Mesenchymal stem cell (in vitro differentiated cells and primary cell): ENCODE measurements around the gene CHCHD3.
A peak's percentile ranks its signal among the peaks of the same experiment; 100 is the strongest.

Source experiments
- DNase-seq: peaks from one replicate; pipeline ENCODE4 v3.0.0-alpha.2; 2013
- H2AFZ ChIP-seq: one replicate; pipeline ENCODE4 v1.6.1; 2013; ENCODE audit warnings: low read depth, mild to moderate bottlenecking, control low read depth, inconsistent platforms, low read length, moderate library complexity
- H2AK5ac ChIP-seq: 2 replicates; pipeline ENCODE4 v1.6.1; 2013; ENCODE audit warnings: low read length, moderate library complexity, mild to moderate bottlenecking, inconsistent platforms; ENCODE audit not compliant: severe bottlenecking
- H2BK120ac ChIP-seq: one replicate; pipeline ENCODE4 v1.6.1; 2013; ENCODE audit warnings: low read depth, mild to moderate bottlenecking, inconsistent platforms, low read length, moderate library complexity
- H2BK12ac ChIP-seq, 2 experiments: one replicate each; pipeline ENCODE4 v1.6.1; 2013; ENCODE audit warnings: inconsistent platforms in 2 of 2, low read length in 2 of 2, mild to moderate bottlenecking in 2 of 2, moderate library complexity in 2 of 2, control low read depth in 1 of 2
- H2BK15ac ChIP-seq: one replicate; pipeline ENCODE4 v1.6.1; 2013; ENCODE audit warnings: mild to moderate bottlenecking, low read depth, inconsistent platforms; ENCODE audit not compliant: poor library complexity, severe bottlenecking
- H2BK5ac ChIP-seq: 2 replicates; pipeline ENCODE4 v1.6.1; 2013; ENCODE audit warnings: low read depth, mild to moderate bottlenecking, low read length, control low read depth, inconsistent platforms; ENCODE audit not compliant: poor library complexity, severe bottlenecking
- H3K14ac ChIP-seq, 2 experiments: one replicate each; pipeline ENCODE4 v1.6.1; 2013; ENCODE audit warnings: inconsistent platforms in 2 of 2, low read length in 2 of 2, control low read depth in 1 of 2, mild to moderate bottlenecking in 1 of 2, moderate library complexity in 1 of 2
- H3K18ac ChIP-seq, 2 experiments: one replicate each; pipeline ENCODE4 v1.6.1; 2013; ENCODE audit warnings: inconsistent platforms in 2 of 2, low read length in 2 of 2, control low read depth in 1 of 2, low read depth in 1 of 2, mild to moderate bottlenecking in 1 of 2
- H3K23ac ChIP-seq, 2 experiments: one replicate each; pipeline ENCODE4 v1.6.1; 2013; ENCODE audit warnings: inconsistent platforms in 2 of 2, low read length in 2 of 2, mild to moderate bottlenecking in 2 of 2, moderate library complexity in 2 of 2, control low read depth in 1 of 2
- H3K27ac ChIP-seq: 2 replicates; pipeline ENCODE4 v1.5.1; 2013; ENCODE audit warnings: mild to moderate bottlenecking, moderate library complexity, low read length, control low read depth, inconsistent platforms; ENCODE audit not compliant: poor library complexity, severe bottlenecking
- H3K27me3 ChIP-seq, 2 experiments: 2 replicates each; pipeline versions ENCODE4 v1.6.1 to v1.7.0; 2013; ENCODE audit warnings: low read length in 2 of 2, mild to moderate bottlenecking in 2 of 2, moderate library complexity in 2 of 2, control low read depth in 1 of 2, inconsistent platforms in 1 of 2; ENCODE audit not compliant: control insufficient read depth in 1 of 2, insufficient read depth in 1 of 2
- H3K36me3 ChIP-seq, 2 experiments: 2 replicates each; pipeline versions ENCODE4 v1.6.1 to v1.7.0; 2013; ENCODE audit warnings: low read length in 2 of 2, control low read depth in 1 of 2, inconsistent platforms in 1 of 2, low read depth in 1 of 2, mild to moderate bottlenecking in 1 of 2; ENCODE audit not compliant: insufficient read depth in 2 of 2, control insufficient read depth in 1 of 2
- H3K4ac ChIP-seq, 2 experiments: one replicate each; pipeline ENCODE4 v1.6.1; 2013; ENCODE audit warnings: inconsistent platforms in 2 of 2, low read length in 2 of 2, mild to moderate bottlenecking in 2 of 2, moderate library complexity in 2 of 2, control low read depth in 1 of 2, low read depth in 1 of 2
- H3K4me1 ChIP-seq: 2 replicates; pipeline ENCODE4 v1.6.1; 2013; ENCODE audit warnings: low read depth, low read length, control low read depth; ENCODE audit not compliant: control insufficient read depth, insufficient read depth
- H3K4me2 ChIP-seq: 2 replicates; pipeline ENCODE4 v1.6.1; 2013; ENCODE audit warnings: low read length, mild to moderate bottlenecking, inconsistent platforms; ENCODE audit not compliant: poor library complexity, severe bottlenecking
- H3K4me3 ChIP-seq, 2 experiments: 2 replicates each; pipeline versions ENCODE4 v1.5.1 to v1.7.0; 2013; ENCODE audit warnings: low read length in 2 of 2, mild to moderate bottlenecking in 2 of 2, control low read depth in 1 of 2, low read depth in 1 of 2; ENCODE audit not compliant: insufficient read depth in 1 of 2
- H3K79me1 ChIP-seq: replicated peaks from 2 replicates; pipeline ENCODE4 v1.6.1; 2013; ENCODE audit warnings: mild to moderate bottlenecking, control low read depth, low read length, inconsistent platforms; ENCODE audit not compliant: poor library complexity, severe bottlenecking
- H3K9ac ChIP-seq: 2 replicates; pipeline ENCODE4 v1.7.0; 2013; ENCODE audit warnings: mild to moderate bottlenecking, low read length, moderate library complexity
- H3K9me3 ChIP-seq: 2 replicates; pipeline ENCODE4 v1.7.0; 2013; ENCODE audit warnings: mild to moderate bottlenecking, low read length; ENCODE audit not compliant: control insufficient read depth
- H4K8ac ChIP-seq: one replicate; pipeline ENCODE4 v1.6.1; 2013; ENCODE audit warnings: inconsistent platforms, mild to moderate bottlenecking, low read length, moderate library complexity
- H4K91ac ChIP-seq: one replicate; pipeline ENCODE4 v1.6.1; 2013; ENCODE audit warnings: mild to moderate bottlenecking, low read length, inconsistent platforms
- WGBS: methylation state at CpG from one replicate; pipeline ENCODE4 v1.1.7; 2013; ENCODE audit warnings: mixed read lengths; 5-methylcytosine and 5-hydroxymethylcytosine counted together

CHCHD3 gene

GRCh38 chr7:132866144-132866531 lies 215.8 kb downstream of the CHCHD3 start:
- H3K4me1 ChIP-seq: no peaks in the 10 kb centered on the region

GRCh38 chr7:132865366-132866143 lies 216.3 kb downstream of the CHCHD3 start:
- peaks cover 0 to 4% of the 10 kb centered on the region in 2 experiments for H3K36me3 ChIP-seq
- H3K23ac ChIP-seq: no peak overlapping the region
- no peak overlapping the region for H4K8ac ChIP-seq
- H3K4me1 ChIP-seq: no peaks in the 10 kb centered on the region
- H2BK12ac ChIP-seq: no peak overlapping the region
- H2BK120ac ChIP-seq: no peak overlapping the region
- WGBS: 92% methylated on average over 11 of the region's 11 CpGs
- DNase-seq: no peak
- no peak overlapping the region for H3K14ac ChIP-seq
- peaks cover 28% of the 10 kb centered on the region for H3K79me1 ChIP-seq
- no peak overlapping the region for H3K4me3 ChIP-seq
- H3K27me3 ChIP-seq: no peaks in the 10 kb centered on the region
- peaks cover 14% of the 10 kb centered on the region for H3K9me3 ChIP-seq
- no peak overlapping the region for H2BK15ac ChIP-seq
- no peak overlapping the region for H2AFZ ChIP-seq
- no peak overlapping the region for H3K18ac ChIP-seq
- no peak overlapping the region for H2AK5ac ChIP-seq
- no peak overlapping the region for H3K27ac ChIP-seq
- H3K4ac ChIP-seq: no peak overlapping the region
- H2BK5ac ChIP-seq: no peak overlapping the region
- H3K9ac ChIP-seq: no peak overlapping the region
- no peak overlapping the region for H3K4me2 ChIP-seq
- no peak overlapping the region for H4K91ac ChIP-seq

More at GRCh38 chr7:132866144-132866531, 215.8 kb downstream of the CHCHD3 start:
- H2AK5ac ChIP-seq: no peak overlapping the region
- no peak overlapping the region for H4K8ac ChIP-seq
- H3K14ac ChIP-seq: no peak overlapping the region
- H2BK12ac ChIP-seq: no peak overlapping the region
- peaks cover 14% of the 10 kb centered on the region for H3K9me3 ChIP-seq
- no peaks in the 10 kb centered on the region for H3K27me3 ChIP-seq
- H3K4me2 ChIP-seq: no peak overlapping the region
- peaks cover 24% of the 10 kb centered on the region for H3K79me1 ChIP-seq
- no peak overlapping the region for H2BK5ac ChIP-seq
- DNase-seq: peak; percentile 14
- no peak overlapping the region for H3K9ac ChIP-seq
- no peak overlapping the region for H3K4ac ChIP-seq
- H3K36me3 ChIP-seq: peaks cover 0 to 4% of the 10 kb centered on the region in 2 experiments
- no peak overlapping the region for H3K27ac ChIP-seq
- H2BK120ac ChIP-seq: no peak overlapping the region
- no peak overlapping the region for H3K23ac ChIP-seq
- H3K18ac ChIP-seq: no peak overlapping the region
- no peak overlapping the region for H2AFZ ChIP-seq
- WGBS: 100% methylated on average over 2 of the region's 2 CpGs
- no peak overlapping the region for H4K91ac ChIP-seq
- H2BK15ac ChIP-seq: no peak overlapping the region
- H3K4me3 ChIP-seq: no peak overlapping the region

GRCh38 chr7:132861940-132862554 lies 219.8 kb downstream of the CHCHD3 start:
- H4K91ac ChIP-seq: no peak overlapping the region

GRCh38 chr7:132861424-132861823 lies 220.5 kb downstream of the CHCHD3 start:
- Histone ChIP-seq H2BK15ac (no peak overlapping the region), H2BK120ac (no peak overlapping the region), H4K8ac (no peak overlapping the region), H3K23ac (no peak overlapping the region), H3K4me1 (no peaks in the 10 kb centered on the region), H3K9me3 (peaks cover 14% of the 10 kb centered on the region), H2AFZ (no peak overlapping the region), H2AK5ac (no peak overlapping the region), H3K4me2 (no peak overlapping the region), H3K36me3 (no peaks in the 10 kb centered on the region), H3K27ac (no peak overlapping the region), H3K27me3 (no peaks in the 10 kb centered on the region), H3K4me3 (no peak overlapping the region), H3K18ac (no peak overlapping the region), H2BK12ac (no peak overlapping the region), H4K91ac (no peak overlapping the region), H2BK5ac (no peak overlapping the region), H3K4ac (no peak overlapping the region), H3K9ac (no peak overlapping the region), H3K14ac (no peak overlapping the region), H3K79me1 (peaks cover 23% of the 10 kb centered on the region)
- WGBS: 100% methylated on average over 1 of the region's 3 CpGs
- no peak for DNase-seq

More at GRCh38 chr7:132861940-132862554, 219.8 kb downstream of the CHCHD3 start:
- no peak overlapping the region for H3K18ac ChIP-seq
- H2BK15ac ChIP-seq: no peak overlapping the region
- no peak overlapping the region for H2AK5ac ChIP-seq
- no peak overlapping the region for H3K4me3 ChIP-seq
- no peak overlapping the region for H2AFZ ChIP-seq
- 100% methylated on average over 1 of the region's 4 CpGs for WGBS
- H3K14ac ChIP-seq: no peak overlapping the region
- H3K4ac ChIP-seq: no peak overlapping the region
- H3K27ac ChIP-seq: no peak overlapping the region
- no peak overlapping the region for H4K8ac ChIP-seq
- peaks cover 14% of the 10 kb centered on the region for H3K9me3 ChIP-seq
- H3K4me2 ChIP-seq: no peak overlapping the region
- H3K9ac ChIP-seq: no peak overlapping the region
- H2BK5ac ChIP-seq: no peak overlapping the region
- peaks cover 25% of the 10 kb centered on the region for H3K79me1 ChIP-seq
- H2BK120ac ChIP-seq: no peak overlapping the region
- no peaks in the 10 kb centered on the region for H3K27me3 ChIP-seq
- no peak overlapping the region for H2BK12ac ChIP-seq
- H3K36me3 ChIP-seq: no peaks in the 10 kb centered on the region
- DNase-seq: no peak
- H3K4me1 ChIP-seq: no peaks in the 10 kb centered on the region
- no peak overlapping the region for H3K23ac ChIP-seq
